T-helper 1 cell (primary cell): Measurements from ENCODE around the gene RSF1.

ENCODE experiments used
- DNase-seq, 5 donors: peaks; one replicate each; pipeline ENCODE4 v3.0.0-alpha.2; 2012 to 2020

RSF1 gene

DNA sequence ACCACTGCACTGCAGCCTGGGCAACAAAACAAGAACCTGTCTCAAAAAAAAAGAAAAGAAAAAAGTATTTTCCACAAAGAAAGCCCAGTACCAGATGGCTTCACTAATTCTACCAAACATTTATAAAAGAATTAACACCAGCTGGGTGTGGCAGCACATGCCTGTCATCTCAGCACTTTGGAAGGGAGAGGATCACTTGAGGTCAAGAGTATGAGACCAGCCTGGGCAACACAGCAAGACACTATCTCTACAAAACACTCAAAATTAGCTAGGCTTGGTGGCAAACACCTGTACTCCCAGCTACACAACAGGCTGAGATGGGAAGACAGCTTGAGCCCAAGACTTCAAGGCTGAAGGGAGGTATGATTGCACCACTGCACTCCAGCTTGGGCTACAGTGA lies 20.1 kb downstream of the RSF1 start:
- no peak for DNase-seq

DNA sequence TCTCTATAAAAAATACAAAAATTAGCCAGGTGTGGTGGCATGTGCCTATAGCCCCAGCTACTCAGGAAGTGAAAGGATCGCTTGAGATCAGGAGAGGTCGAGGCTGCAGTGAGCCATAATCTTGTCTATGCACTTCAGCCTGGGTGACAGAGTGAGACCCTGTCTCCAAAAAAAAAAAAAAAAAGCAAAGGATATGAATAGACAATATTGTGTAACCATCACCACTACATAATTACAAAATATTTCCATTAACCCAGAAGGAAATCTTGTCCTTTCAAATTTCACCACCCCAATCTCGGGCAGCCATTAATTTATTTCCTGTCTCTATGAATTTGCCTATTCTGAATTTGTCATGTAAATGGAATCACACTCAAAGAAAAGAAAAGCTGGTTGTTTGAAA lies 21.2 kb downstream of the RSF1 start:
- DNase-seq, result no peak

DNA sequence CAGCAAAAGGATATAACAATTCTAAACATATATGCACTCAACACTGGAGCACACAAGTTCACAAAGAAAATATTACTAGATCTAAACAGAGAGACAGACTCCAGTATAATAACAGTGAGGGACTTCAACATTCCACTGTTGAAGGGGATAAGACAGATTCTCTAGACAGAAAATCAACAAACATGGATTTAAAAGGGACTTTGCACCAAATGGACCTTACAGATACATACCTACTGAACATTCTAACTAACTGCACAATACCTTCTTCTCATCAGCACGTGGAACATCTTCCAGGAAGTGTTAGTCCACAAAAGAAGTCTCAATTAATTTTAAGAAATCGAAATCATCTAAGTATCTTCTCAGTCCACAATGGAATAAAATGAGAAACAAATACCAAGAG lies 26.6 kb downstream of the RSF1 start:
- DNase-seq, result no peak

DNA sequence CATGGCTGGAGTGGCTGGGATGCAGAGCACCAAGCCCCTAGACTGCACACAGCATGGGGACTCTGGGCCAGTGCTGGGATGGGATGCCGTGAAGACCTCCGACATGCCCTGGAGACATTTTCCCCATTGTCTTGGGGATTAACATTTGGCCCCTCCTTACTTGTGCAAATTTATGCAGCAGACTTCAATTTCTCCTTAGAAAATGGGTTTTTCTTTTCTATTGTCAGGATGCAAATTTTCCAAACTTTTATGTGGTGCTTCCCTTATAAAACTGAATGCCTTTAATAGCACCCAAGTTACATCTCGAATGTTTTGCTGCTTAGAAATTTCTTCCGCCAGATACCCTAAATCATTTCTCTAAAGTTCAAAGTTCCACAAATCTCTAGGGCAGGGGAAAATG lies 29.2 kb downstream of the RSF1 start:
- no peak for DNase-seq

DNA sequence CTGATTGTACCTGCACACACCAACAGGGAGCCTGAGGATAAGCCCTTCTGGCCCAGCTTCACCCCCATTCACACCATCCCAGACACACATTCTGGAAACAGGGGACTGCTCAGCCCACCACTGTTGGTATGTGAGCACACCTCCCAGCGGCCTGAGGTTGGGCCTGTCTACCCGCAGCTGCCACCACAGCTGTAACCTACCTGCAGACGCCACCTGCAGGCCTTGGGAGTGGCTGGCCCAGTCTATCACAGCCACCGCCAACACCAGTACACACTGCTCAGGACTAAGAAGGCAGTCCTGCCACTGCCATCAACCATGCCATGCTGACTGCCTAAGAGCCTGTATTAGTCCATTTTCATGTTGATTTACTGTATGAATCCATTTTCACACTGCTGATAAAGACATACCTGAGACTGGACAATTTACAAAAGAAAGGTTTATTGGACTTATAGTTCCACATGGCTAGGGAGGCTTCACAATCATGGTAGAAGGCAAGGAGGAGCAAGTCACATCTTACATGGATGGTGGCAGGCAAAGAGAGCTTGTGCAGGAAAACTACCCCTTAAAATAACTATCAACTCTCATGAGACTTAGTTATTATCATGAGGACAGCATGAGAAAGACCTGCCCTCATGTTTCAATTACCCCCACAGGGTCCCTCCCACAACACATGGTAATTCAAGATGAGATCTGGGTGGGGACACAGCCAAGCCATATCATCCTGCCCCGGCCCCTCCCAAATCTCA lies 30.6 kb downstream of the RSF1 start:
- DNase-seq, result no peak

DNA sequence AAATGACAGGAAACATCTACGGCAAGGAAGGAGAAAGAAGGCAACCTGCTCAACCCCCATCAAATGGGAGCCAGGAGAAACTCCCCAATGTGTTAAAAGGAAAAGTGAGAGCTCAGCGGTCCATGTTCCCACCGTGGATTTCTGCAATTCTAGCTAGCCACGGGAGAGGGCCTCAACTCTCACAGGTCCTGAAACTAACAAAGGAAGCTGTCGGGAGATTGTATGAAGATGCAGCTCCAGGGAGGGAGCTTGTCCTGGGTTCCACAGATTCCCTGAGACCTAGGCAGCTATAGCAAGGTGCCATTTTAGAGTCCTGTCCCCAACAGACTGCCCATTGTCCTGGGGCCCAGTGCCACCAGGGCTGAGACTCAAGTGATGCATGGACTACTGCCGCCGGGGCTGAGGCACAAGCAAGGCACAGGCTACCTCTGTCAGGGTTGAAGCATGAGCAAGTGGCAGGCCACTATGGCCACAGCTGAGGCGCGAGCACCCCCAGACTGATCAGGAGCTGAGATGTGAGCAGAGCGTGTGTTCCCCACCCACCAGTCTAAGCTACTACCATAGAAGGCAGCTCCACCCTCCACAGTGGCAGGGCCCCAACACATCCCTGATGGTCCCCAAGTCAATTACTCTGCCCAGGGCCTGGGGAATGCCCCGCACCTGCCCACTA lies 31.3 kb downstream of the RSF1 start:
- DNase-seq, result no peak

DNA sequence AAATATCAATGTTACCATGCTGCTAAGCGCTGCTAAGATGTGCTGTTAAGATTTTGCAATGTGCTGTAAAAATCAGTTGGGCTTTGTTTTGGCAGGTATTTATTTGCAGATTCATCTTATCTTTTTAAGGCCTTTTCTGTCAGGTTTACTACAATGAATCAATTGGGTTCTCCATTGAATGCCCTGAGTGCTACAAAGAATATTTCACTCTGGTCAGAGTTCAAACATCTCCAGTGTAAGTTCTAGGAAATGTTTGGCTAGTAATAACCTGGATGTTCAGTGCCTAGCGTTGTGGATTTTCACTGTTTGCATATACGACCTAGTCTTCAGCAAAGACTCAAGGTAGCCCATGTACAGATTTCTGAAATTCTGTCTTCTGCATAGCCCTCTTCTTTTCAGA lies 36.0 kb downstream of the RSF1 start:
- no peak for DNase-seq

DNA sequence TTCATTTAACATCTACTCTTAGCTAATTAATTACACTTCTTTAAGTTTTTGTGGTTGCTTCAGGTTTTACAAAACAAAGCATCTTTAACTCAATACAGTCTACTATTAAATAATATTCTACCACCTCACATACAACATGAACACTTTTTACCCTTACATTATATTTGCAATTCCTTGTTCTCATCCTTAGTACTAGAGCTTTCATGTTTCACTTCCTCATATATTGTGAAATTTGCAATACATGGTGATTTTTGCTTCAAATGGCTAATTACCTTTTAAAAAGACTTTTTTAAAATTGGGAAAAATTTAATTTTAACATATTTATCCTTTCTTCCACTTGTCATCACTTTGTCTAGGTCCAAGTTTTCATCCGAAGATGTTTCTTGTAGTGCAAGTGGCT lies 37.5 kb downstream of the RSF1 start:
- no peak for DNase-seq

DNA sequence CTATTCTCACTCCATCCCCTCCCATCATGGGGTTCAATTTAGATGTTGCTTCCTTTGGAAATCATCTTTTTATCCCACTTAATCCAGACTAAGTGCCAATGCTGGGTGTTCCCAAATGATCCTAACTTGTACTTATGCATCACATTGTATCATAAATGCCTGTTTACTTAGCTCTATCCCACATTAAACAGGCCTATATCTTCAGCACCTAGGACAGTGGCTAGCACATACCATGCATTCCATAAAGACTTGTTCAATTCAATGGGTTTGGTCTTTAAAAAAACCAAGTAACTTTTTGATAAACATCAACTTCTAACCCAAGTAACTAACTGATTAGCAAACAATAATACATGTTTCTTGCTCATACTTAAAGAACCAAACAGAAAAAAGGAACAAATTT lies 40.6 kb downstream of the RSF1 start:
- DNase-seq, result no peak

DNA sequence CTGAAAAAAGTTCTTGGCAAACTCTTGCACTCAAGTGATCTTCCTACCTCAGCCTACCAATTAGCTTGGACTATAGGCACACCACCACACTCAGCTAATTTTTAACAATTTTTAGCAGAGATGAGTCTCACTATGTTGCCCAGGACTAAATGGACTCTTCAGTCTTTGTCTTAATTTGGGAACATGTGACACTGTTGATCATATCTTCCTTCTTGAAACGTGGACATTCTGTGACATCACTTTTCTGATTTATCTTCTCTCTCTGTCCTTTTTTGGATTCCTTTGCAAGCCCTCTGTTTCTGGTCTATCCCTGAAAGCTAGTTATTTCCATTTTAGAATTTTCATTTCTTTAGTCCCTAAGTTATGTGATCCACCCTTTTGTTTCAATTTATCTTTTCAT lies 42.0 kb downstream of the RSF1 start:
- DNase-seq, result no peak

DNA sequence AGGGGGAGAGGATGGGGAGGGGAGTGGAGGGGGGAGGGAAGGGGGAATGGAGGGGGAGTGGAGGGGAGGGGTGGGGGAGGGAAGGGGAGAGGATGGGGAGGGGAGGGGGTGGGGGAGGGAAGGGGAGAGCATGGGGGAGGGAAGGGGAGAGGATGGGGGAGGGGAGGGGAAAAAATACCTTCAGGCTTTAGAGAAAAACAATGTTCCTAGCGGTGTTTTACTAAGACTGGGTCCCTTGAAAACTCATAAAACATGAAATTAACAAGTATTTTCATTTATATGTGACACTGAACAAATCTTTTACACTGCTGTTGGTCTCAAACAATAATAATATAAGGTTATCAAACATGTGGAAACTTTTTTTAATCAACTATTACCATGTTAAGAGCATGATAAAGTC lies 42.4 kb downstream of the RSF1 start:
- DNase-seq, result no peak

DNA sequence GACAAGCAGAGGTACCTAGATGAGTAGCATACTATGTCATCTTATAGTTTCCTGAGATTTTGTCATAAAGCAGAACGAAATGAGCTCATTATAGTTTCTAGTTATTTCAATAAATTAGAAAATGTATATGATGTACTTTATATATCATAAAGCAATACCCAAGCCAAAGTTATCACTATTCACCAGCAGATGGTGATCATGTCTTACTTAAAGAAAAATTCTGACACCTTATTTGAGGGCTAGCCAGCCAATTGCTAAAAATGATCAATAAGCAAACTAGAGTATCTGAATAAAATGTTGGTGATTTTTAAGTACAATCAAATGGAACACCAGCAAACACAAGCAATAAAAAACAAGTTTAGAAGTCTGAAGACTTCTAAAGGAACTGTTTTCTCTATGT lies 44.1 kb downstream of the RSF1 start:
- peak in 1 of 5 donors; percentile 8 for DNase-seq

DNA sequence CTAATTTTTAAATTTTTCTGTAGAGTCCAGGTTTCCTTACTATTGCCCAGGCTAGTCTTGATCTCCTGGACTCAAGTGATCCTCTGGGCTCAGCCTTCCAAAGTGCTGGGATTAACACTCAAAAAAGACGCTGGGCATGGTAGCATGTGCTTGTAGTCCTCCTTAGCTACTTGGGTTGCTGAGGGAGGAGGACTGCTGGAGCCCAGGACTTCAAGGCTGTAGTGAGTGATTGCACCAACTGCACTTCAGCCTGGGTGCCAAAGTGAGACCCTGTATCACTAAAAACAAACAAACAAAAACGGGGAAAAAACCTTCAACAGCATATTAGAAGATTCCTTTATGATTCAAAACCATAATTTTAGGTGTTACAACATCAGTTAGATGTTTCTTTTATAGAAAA lies 44.6 kb downstream of the RSF1 start:
- no peak for DNase-seq

DNA sequence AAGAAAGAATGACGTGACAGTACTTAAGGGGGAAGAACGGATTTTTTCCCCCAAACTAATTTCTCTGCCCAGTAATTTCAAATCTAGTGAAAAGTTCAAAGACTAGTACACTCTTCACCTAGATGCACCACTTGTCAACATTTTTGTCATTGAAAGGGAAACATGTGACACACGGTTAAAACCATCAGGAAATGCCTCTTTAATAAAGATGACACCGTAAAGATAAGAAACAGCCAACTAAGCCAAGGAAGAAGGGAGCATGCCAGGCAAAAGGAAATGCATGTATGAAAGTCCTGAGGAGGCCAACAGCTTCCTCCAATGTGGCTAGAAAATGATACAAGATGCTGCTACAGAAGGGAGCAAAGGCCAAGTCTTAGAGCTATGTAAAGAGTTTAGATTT lies 49.4 kb downstream of the RSF1 start:
- DNase-seq, result no peak

DNA sequence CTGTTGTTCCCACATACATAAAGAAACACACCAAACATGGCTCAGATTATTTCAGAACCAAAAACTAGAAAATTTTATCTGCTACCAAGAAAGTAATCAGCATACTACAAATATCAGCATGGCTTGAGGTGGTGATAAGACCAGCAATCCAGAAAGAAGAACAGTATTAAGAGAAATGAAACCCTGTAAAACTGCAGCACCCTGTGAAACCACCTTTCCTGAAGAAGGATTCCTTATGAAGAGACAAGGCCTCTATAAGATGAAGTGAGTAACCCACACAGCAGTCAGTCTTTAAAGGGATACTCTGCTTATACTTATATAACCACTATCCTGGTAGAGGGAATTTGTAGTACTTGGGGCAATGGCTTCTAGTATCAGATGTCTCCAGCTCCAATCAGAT lies 49.9 kb downstream of the RSF1 start:
- DNase-seq, result no peak

DNA sequence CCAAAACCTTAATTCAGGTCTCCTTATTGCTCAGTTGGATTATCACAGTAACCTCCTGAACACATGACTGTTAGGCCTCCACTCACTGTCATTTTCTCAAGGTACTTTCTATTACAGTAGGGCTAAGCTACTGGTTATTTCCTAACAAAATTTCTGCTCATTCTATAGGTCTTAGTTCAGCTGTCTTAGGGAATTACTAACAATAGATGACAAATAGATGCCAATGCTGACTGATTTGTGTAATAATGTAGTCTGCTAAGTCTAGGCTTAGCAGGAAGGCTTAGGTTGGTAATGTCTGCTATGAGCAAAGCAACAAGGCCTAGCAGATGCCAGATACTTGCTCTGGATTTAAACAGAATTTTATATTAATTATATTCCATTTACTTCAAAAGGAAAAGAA lies 58.1 kb downstream of the RSF1 start:
- DNase-seq, result no peak

DNA sequence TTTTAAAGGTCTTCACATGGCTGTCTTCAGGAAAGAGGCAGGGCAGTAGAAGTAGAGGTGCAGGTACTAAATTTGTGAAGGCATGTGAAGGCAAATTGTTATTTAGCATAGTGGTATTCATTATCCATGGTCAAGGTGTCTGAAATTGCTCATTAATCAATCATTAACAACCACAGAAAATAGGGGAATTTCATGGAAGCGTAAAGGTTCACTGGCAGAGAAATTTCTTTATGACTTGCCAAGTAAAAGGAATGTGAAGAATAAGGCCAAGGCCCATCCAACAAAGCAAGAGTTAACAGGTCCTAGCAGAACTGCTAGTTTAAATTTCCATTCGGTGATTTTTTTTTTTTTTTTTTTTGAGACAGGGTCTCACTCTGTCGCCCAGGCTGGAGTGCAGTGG lies 59.0 kb downstream of the RSF1 start:
- no peak for DNase-seq

DNA sequence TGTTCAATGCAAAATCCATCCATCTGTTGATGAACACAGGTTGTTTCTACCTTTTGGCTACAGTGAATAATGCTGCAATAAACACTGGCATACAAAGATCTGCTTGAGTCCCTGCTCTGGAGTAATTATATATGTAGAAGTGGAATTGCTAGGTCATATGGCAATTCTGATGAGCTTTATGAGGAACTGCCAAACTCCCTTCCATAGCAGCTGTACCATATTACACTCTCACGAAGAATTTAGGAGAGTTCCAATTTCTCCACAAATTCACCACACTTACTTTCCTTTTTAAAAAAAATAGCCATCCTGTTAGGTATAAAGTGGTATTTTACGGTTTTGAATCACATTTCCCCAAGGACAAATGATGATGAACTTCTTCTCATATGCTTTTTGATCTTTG lies 62.2 kb downstream of the RSF1 start:
- no peak for DNase-seq

DNA sequence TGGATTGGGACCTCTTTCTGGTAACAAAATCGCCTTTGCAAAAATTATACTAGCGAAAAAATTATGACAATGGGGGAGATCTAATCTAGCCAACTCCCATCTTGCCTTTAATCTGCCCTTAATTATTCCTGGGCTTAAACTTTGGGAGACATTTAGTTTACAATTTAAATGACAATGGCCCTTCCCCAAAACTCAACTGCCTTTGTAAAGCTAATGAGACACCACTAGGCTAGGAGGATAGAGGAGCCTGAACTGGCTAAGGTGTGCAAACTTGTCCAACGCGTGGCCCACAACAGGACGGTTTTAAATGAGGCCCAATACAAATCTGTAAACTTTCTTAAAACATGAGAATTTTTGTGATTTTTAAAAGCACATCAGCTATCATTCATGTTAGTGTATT lies 67.3 kb downstream of the RSF1 start:
- no peak for DNase-seq

DNA sequence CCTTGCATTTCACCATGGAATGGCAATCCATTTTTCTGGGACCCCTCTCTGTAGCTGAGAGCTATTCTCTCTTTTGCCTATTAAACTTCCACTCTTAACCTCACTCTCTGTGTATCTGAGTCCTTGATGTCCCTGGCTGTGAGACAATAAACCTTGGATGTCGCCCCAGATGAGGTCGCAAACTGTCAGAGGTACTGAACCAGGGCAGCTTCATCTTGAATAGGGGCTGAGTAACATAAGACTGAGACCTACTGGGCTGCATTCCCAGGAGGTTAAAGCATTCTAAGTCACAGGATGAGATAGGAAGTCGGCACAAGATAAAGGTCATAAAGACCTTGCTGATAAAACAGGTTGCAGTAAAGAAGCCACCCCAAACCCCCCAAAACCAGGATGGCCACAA lies 68.0 kb downstream of the RSF1 start:
- DNase-seq, result no peak

DNA sequence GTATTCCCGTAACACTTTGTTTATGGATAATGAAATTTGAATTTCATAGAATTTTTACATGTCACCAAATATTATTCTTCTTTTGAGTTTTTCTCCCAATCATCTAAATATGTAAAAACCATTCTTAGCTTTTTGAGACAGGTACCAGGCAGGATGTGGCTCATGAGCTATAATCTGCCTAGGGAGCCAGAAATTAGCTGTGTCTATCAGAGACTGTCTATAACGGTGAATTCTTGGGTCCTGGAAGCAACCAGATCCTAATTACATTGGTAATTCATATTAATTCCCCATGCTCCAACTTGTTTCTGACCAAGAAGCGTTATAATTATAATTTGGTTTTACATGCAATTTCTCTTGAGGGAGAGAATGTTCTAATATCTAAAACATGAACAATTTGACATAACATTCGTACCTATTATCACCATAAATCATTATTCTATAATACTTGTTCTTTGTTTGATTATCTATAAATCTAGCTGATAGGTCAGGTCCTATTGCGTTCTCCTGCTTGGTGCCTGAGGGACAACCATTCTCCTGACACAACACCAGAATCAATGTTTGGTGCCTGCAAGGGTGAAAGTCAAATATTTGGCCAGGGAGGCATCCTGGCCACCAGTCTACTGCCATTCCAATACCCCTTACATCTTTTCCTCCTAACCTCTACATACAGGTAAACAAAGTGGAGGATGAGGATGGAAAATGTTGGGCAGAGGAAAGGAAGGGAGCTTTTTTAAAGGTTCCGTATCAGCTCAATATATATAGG lies 69.9 kb downstream of the RSF1 start:
- DNase-seq, result no peak

DNA sequence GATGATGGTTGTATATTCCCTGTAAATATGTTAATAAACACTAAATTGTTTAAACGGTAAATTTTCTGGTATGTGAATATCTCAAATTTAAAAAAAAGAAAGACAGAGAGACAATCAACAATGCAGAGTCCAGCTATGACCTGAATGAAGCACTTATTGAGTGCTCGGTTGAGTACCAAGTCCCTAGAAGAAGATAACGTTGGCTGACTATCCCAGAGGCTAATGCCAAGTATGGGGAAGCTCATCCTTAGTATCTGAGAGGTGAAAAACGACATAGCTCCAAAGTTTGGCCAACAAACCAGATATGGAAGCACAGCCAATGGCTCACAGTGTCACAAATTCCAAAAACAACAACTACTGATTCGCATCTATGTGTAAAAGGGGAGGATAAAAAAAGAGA lies 71.3 kb downstream of the RSF1 start:
- DNase-seq, result no peak

DNA sequence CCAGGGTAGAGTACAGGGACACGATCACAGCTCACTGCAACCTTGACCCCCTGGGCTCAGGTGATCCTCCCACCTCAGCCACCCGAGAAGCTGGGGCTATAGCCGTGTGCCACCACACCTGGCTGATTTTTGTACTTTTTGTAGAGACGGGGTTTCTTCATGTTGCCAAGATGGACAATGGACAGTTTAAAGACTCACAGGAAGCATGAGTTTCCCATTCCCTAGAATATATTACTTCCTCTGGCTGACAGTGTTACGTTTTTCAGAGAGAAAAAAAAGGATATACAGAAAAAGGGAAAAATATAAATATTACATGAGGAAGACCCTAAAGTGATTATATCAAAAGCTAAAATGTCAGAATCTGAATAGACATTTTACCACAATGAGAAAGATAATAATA lies 72.3 kb downstream of the RSF1 start:
- DNase-seq, result no peak

DNA sequence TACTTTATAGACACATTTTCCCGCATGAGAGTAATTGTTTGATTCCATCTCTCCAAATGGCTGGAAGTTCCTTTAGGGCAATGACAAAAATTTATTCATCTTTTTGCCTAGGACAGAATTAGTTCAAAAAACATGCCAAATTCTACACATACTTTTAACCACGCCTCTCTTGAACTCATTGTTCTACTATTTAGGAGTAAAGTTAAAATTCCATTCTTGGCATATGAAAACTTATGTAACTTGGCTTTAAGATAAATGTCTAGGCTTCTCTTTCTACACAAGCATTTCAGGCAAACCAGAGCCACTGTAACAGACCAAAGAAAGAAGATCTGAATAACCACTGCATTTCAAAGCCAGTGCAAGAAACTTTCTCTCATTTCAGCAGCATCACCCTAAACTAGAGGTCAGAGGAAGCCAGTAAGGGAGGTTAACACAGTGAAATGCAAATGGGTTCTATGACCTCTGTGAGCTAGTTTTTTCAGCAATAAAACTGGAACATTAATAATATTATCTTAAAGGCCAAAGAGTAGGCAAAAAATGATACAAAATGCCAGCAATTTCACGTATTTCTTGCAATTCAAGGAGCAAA lies 73.0 kb downstream of the RSF1 start:
- DNase-seq, result no peak
